HFFc6 (cell line): ENCODE results near the gene RPS19. TPM values are rescaled to one million over a fixed set of nuclear protein-coding genes. Genes with fewer than 3 reads are reported as not detected.

Source experiments
- DNase-seq: peaks from one replicate; pipeline ENCODE4 v3.0.0-alpha.2; 2018
- H3K27ac Mint-ChIP-seq: 2 replicates; pipeline ENCODE4 v1.8.0; 2020; ENCODE audit warnings: mild to moderate bottlenecking, mixed read lengths
- H3K27me3 Mint-ChIP-seq: 2 replicates; pipeline ENCODE4 v1.8.0; 2021; ENCODE audit warnings: mild to moderate bottlenecking, moderate library complexity, mixed read lengths; ENCODE audit not compliant: insufficient read depth
- H3K36me3 Mint-ChIP-seq: 2 replicates; pipeline ENCODE4 v1.8.0; 2021; ENCODE audit warnings: low read depth, mixed read lengths
- H3K4me1 Mint-ChIP-seq: 2 replicates; pipeline ENCODE4 v1.8.0; 2020; ENCODE audit warnings: low read depth, mixed read lengths
- H3K4me3 Mint-ChIP-seq: 2 replicates; pipeline ENCODE4 v1.8.0; 2020; ENCODE audit warnings: mild to moderate bottlenecking, moderate library complexity, mixed read lengths
- H3K9me3 Mint-ChIP-seq: 2 replicates; pipeline ENCODE4 v1.8.0; 2020; ENCODE audit warnings: mild to moderate bottlenecking, mixed read lengths
- CTCF ChIP-seq: fragments of 200-600 bp; sonication (generic); IDR thresholded peaks from 2 replicates; pipeline ENCODE4 v1.5.0; 2021; ENCODE audit warnings: antibody characterized with exemption, mild to moderate bottlenecking
- total RNA-seq, 6 experiments: library from RNA; stranded (reverse); fragmentation: NEBNext Ultra II Directional; extraction: Animal tissue kit (Norgen Biotek cat#: 25700); gene quantifications; 2 replicates in 1 of 6; 3 replicates in 5 of 6; pipeline ENCODE4 v1.2.3, GENCODE V29; 2021

RPS19 gene
- total RNA-seq, 6 experiments from 2014 or later: 2,312 to 2,495 (median 2,438) TPM

GRCh38 chr19:41904118-41904870 lies 44.2 kb downstream of the RPS19 start:
- Mint-ChIP-seq H3K27ac (no peak overlapping the region), H3K4me3 (no peak overlapping the region)

GRCh38 chr19:41905273-41906002 lies 45.4 kb downstream of the RPS19 start:
- no peaks in the 10 kb centered on the region for H3K9me3 Mint-ChIP-seq
- no peak overlapping the region for H3K27ac Mint-ChIP-seq
- no peak for DNase-seq
- H3K27me3 Mint-ChIP-seq: peaks cover 4% of the 10 kb centered on the region
- no peak for TF ChIP-seq CTCF
- H3K4me3 Mint-ChIP-seq: no peak overlapping the region
- H3K36me3 Mint-ChIP-seq: peaks cover 18% of the 10 kb centered on the region
- H3K4me1 Mint-ChIP-seq: no peaks in the 10 kb centered on the region

More at GRCh38 chr19:41904118-41904870, 44.2 kb downstream of the RPS19 start:
- DNase-seq: no peak
- Mint-ChIP-seq H3K4me1 (no peaks in the 10 kb centered on the region), H3K27me3 (peaks cover under 1% of the 10 kb centered on the region), H3K9me3 (no peaks in the 10 kb centered on the region), H3K36me3 (peaks cover 18% of the 10 kb centered on the region)
- TF ChIP-seq CTCF: no peak

- peaks cover 18% of the 10 kb centered on the region for H3K36me3 Mint-ChIP-seq
- H3K4me1 Mint-ChIP-seq: no peaks in the 10 kb centered on the region
- no peak for DNase-seq
- TF ChIP-seq CTCF: no peak
- no peaks in the 10 kb centered on the region for H3K9me3 Mint-ChIP-seq
- peaks cover 12% of the 10 kb centered on the region for H3K27me3 Mint-ChIP-seq
- H3K27ac Mint-ChIP-seq: no peak overlapping the region
- H3K4me3 Mint-ChIP-seq: no peak overlapping the region
Observed at GRCh38 chr19:41906271-41906670, 46.2 kb downstream of the RPS19 start.

GRCh38 chr19:41906916-41907680 lies 47.0 kb downstream of the RPS19 start:
- Mint-ChIP-seq H3K9me3 (no peaks in the 10 kb centered on the region), H3K4me1 (no peaks in the 10 kb centered on the region), H3K4me3 (no peak overlapping the region), H3K27me3 (peaks cover 19% of the 10 kb centered on the region), H3K36me3 (peaks cover 18% of the 10 kb centered on the region), H3K27ac (no peak overlapping the region)
- no peak for DNase-seq
- TF ChIP-seq CTCF: no peak

- Mint-ChIP-seq H3K4me1 (no peaks in the 10 kb centered on the region), H3K4me3 (no peak overlapping the region), H3K27me3 (peaks cover 24% of the 10 kb centered on the region), H3K27ac (no peak overlapping the region), H3K36me3 (peaks cover 18% of the 10 kb centered on the region), H3K9me3 (no peaks in the 10 kb centered on the region)
- no peak for TF ChIP-seq CTCF
- DNase-seq: no peak
Observed at GRCh38 chr19:41907994-41908615, 48.0 kb downstream of the RPS19 start.
